Smooth muscle cell (in vitro differentiated cells): ENCODE measurements around the gene TMEFF1. TPM values are rescaled to one million over a fixed set of nuclear protein-coding genes. Genes with fewer than 3 reads are reported as not detected.

Source experiments
- DNase-seq: peaks from one replicate; lab custom pipeline; 2025; ENCODE audit not compliant: unreplicated experiment; lab: John Stamatoyannopoulos, UW
- H2AFZ ChIP-seq: fragments of 200-600 bp; sonication (generic); 2 replicates; pipeline ENCODE4 v1.6.0; 2016; ENCODE audit warnings: antibody characterized with exemption, low read depth, mild to moderate bottlenecking
- H3F3A ChIP-seq: fragments of 200-600 bp; sonication (generic); 2 replicates; pipeline ENCODE4 v1.6.0; 2017; ENCODE audit warnings: antibody characterized with exemption, low read depth
- H3K27ac ChIP-seq: fragments of 200-600 bp; sonication (generic); 2 replicates; pipeline ENCODE4 v1.5.1; 2016; ENCODE audit warnings: low read depth, mild to moderate bottlenecking
- H3K27me3 ChIP-seq: fragments of 200-600 bp; sonication (generic); 2 replicates; pipeline ENCODE4 v1.6.1; 2016; ENCODE audit warnings: low read depth, mild to moderate bottlenecking
- H3K36me3 ChIP-seq: fragments of 200-600 bp; sonication (generic); 2 replicates; pipeline ENCODE4 v1.5.1; 2016; ENCODE audit warnings: low read depth
- H3K4me1 ChIP-seq: fragments of 200-600 bp; sonication (generic); 2 replicates; pipeline ENCODE4 v1.5.1; 2016; ENCODE audit warnings: low read depth
- H3K4me2 ChIP-seq: fragments of 200-600 bp; sonication (generic); 2 replicates; pipeline ENCODE4 v1.6.0; 2016; ENCODE audit warnings: mild to moderate bottlenecking
- H3K4me3 ChIP-seq: fragments of 200-600 bp; sonication (generic); 2 replicates; pipeline ENCODE4 v1.5.1; 2016; ENCODE audit warnings: mild to moderate bottlenecking
- H3K79me2 ChIP-seq: fragments of 200-600 bp; sonication (generic); 2 replicates; pipeline ENCODE4 v1.6.0; 2016; ENCODE audit warnings: low read depth, mild to moderate bottlenecking
- H3K9ac ChIP-seq: fragments of 200-600 bp; sonication (generic); 2 replicates; pipeline ENCODE4 v1.6.0; 2016; ENCODE audit warnings: low read depth
- H3K9me3 ChIP-seq: fragments of 200-600 bp; sonication (generic); replicated peaks from 2 replicates; pipeline ENCODE4 v1.5.1; 2016; ENCODE audit warnings: low read depth
- H4K20me1 ChIP-seq: fragments of 200-600 bp; sonication (generic); 2 replicates; pipeline ENCODE4 v1.6.0; 2016; ENCODE audit warnings: low read depth
- CTCF ChIP-seq: fragments of 200-600 bp; sonication (generic); IDR thresholded peaks from 2 replicates; pipeline ENCODE4 v1.5.1; 2017; ENCODE audit warnings: borderline replicate concordance, mild to moderate bottlenecking, antibody characterized with exemption; ENCODE audit not compliant: insufficient read depth, poor library complexity, severe bottlenecking
- WGBS: methylation state at CpG from one replicate; pipeline ENCODE4 v1.1.7; 2016; ENCODE audit warnings: low lambda C conversion rate; 5-methylcytosine and 5-hydroxymethylcytosine counted together
- polyA plus RNA-seq: library from polyadenylated mRNA; unstranded; fragments of >200 nt; fragmentation: Nextera tagmentation; extraction: Ambion mirVana; gene quantifications from 2 replicates; pipeline ENCODE4 v1.2.1, GENCODE V29; 2016
- total RNA-seq: library from RNA; depleted of rRNA; stranded (reverse); fragments of >200 nt; gene quantifications from 2 replicates; pipeline ENCODE4 v1.2.3, GENCODE V29; 2014

Gene TMEFF1
- total and polyA plus RNA-seq, 2 experiments from 2014 or later = 1.7 to 1.8 TPM

DNA sequence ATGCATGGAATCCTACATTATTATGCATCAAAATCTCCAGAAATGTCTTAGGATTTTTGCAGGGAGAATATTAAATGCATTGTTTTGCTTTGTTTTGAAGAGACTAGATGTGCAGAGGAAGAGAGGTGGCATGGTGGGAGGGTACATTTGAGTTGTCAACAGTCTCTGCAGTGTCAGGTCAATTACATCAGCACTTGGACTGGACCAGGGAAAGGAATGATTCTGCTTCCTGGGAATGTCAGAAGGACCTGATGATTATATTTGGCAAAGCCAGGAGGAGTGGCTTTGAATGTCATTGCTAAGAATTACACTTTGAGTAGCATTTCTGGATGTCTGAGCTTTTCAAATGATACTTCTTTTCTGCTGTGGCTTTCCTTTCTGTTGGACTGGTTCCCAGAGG is 17.5 kb upstream of the TMEFF1 start:
- H3K4me1 ChIP-seq = no peaks in the 10 kb centered on the region
- no peaks in the 10 kb centered on the region for H3F3A ChIP-seq
- no peak overlapping the region for H2AFZ ChIP-seq
- peaks cover 3% of the 10 kb centered on the region for H4K20me1 ChIP-seq
- no peaks in the 10 kb centered on the region for H3K27me3 ChIP-seq
- no peaks in the 10 kb centered on the region for H3K9me3 ChIP-seq
- H3K36me3 ChIP-seq = peaks cover 25% of the 10 kb centered on the region
- no peaks in the 10 kb centered on the region for H3K79me2 ChIP-seq
- no peak overlapping the region for H3K4me2 ChIP-seq
- no peak overlapping the region for H3K27ac ChIP-seq
- no peak overlapping the region for H3K4me3 ChIP-seq
- no peak for DNase-seq
- no peak for TF ChIP-seq CTCF
- no peak overlapping the region for H3K9ac ChIP-seq

DNA sequence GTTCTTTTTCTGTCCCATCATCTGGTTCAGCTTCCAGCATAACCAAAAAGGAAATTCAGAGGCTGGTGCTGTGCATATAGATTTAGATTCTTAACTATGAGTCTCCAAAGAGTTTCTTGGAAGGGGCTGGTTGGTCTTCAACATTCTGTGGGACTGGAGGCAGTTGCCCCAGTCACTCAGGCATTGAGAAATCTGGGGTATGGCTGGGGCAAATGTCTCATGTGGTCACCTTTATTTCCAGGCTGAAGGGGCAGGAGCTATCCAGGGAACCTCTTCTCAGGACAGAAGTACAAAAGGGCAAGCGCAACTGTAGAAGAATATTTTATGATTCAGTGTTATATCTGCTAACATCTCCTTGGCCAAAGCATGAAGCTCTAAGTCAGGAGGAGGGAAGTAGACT is 15.4 kb upstream of the TMEFF1 start:
- Histone ChIP-seq H3K4me1 (no peaks in the 10 kb centered on the region), H4K20me1 (peaks cover 3% of the 10 kb centered on the region), H3K4me2 (no peak overlapping the region), H3K4me3 (no peak overlapping the region), H3K27me3 (no peaks in the 10 kb centered on the region), H3K9me3 (no peaks in the 10 kb centered on the region), H3F3A (no peaks in the 10 kb centered on the region), H3K9ac (no peak overlapping the region), H3K79me2 (no peaks in the 10 kb centered on the region), H2AFZ (no peak overlapping the region), H3K27ac (no peak overlapping the region), H3K36me3 (peaks cover 10% of the 10 kb centered on the region)
- whole genome bisulfite sequencing = 95% methylated on average over 1 of the region's 1 CpG
- no peak for TF ChIP-seq CTCF
- no peak for DNase-seq

DNA sequence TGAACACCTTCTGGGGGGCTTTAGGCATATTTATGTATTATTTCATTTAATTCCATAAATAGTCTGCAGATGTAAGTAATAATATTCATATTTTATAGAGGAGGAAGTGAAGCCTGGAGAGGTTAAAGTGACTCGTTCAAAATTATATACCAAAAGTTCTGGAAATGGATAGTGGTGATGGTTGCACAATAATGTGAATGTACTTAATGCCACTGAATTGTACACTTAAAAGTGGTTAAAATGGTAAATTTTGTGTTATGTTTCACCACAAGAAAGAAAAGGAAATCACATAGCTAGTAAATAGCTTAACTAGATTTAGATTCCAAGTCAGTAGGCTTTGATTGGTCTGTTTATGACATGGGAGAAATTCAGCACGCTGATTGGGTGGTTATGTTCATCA is 13.0 kb upstream of the TMEFF1 start:
- no peak for TF ChIP-seq CTCF
- 88% methylated on average over 2 of the region's 2 CpGs for WGBS
- no peaks in the 10 kb centered on the region for H3F3A ChIP-seq

GRCh38 chr9:100465274-100465673 is 7.7 kb upstream of the TMEFF1 start:
- H2AFZ ChIP-seq = no peak overlapping the region

More for the DNA sequence above, 13.0 kb upstream of the TMEFF1 start:
- Histone ChIP-seq H2AFZ (no peak overlapping the region), H3K79me2 (no peaks in the 10 kb centered on the region), H3K9ac (no peak overlapping the region), H4K20me1 (peaks cover 3% of the 10 kb centered on the region), H3K36me3 (no peaks in the 10 kb centered on the region), H3K9me3 (no peaks in the 10 kb centered on the region), H3K27me3 (no peaks in the 10 kb centered on the region), H3K4me1 (no peaks in the 10 kb centered on the region), H3K27ac (no peak overlapping the region), H3K4me2 (no peak overlapping the region), H3K4me3 (no peak overlapping the region)
- DNase-seq = no peak

More at GRCh38 chr9:100465274-100465673, 7.7 kb upstream of the TMEFF1 start:
- Histone ChIP-seq H3K36me3 (no peaks in the 10 kb centered on the region), H3K27ac (no peak overlapping the region), H3K9me3 (no peaks in the 10 kb centered on the region), H3K4me3 (no peak overlapping the region), H3K79me2 (no peaks in the 10 kb centered on the region), H3K27me3 (no peaks in the 10 kb centered on the region), H3K4me1 (no peaks in the 10 kb centered on the region), H3K4me2 (no peak overlapping the region), H3K9ac (no peak overlapping the region), H4K20me1 (no peaks in the 10 kb centered on the region), H3F3A (no peaks in the 10 kb centered on the region)
- no peak for TF ChIP-seq CTCF
- WGBS = 98% methylated on average over 2 of the region's 2 CpGs
- DNase-seq = no peak
